Prostate gland (tissue), 2 donors: ENCODE data around the gene PPIH. TPM values are rescaled to one million over a fixed set of nuclear protein-coding genes. Genes with fewer than 3 reads are reported as not detected.

Experiments used
- DNase-seq: peaks from one replicate; pipeline ENCODE4 v3.0.0-alpha.2; 2019; ENCODE audit warnings: low spot score
- H3K27ac ChIP-seq, 2 donors: fragments of 200-600 bp; sonication (generic); 2 replicates each; pipeline ENCODE4 v1.5.1; 2017 to 2019
- H3K27me3 ChIP-seq: fragments of 200-600 bp; sonication (generic); replicated peaks from 2 replicates; pipeline ENCODE4 v1.5.1; 2019; ENCODE audit not compliant: insufficient read depth
- H3K36me3 ChIP-seq, 2 donors: fragments of 200-600 bp; sonication (generic); 1 replicate in 1 of 2; 2 replicates in 1 of 2; pipeline versions ENCODE4 v1.5.1 to v1.8.1; 2017 to 2019
- H3K4me1 ChIP-seq: fragments of 200-600 bp; sonication (generic); replicated peaks from 2 replicates; pipeline ENCODE4 v1.5.1; 2019
- H3K4me3 ChIP-seq, 2 donors: fragments of 200-600 bp; sonication (generic); 2 replicates each; pipeline ENCODE4 v1.5.1; 2017 to 2019
- H3K9me3 ChIP-seq: fragments of 200-600 bp; sonication (generic); 2 replicates; pipeline ENCODE4 v1.5.1; 2017
- POLR2A ChIP-seq: fragments of 450-650 bp; IDR thresholded peaks from one replicate; pipeline ENCODE4 v1.6.1; 2016; ENCODE audit warnings: antibody characterized with exemption, mild to moderate bottlenecking
- POLR2AphosphoS5 ChIP-seq: sonication (generic); formaldehyde crosslinking; IDR thresholded peaks from one replicate; pipeline ENCODE4 v1.6.1; 2017; ENCODE audit warnings: antibody characterized with exemption
- WGBS: methylation state at CpG from one replicate; pipeline ENCODE4 v1.1.5; 2018; 5-methylcytosine and 5-hydroxymethylcytosine counted together
- intact Hi-C: fragments of 100-400 bp; cut with DNase I; formaldehyde crosslinking; loops from one replicate; pipeline ENCODE4 v1.14.2; 2022
- total RNA-seq, 2 donors: library from RNA; depleted of rRNA; stranded (reverse); fragments of >200 nt; gene quantifications; one replicate each; pipeline ENCODE4 v1.1.0, GENCODE V29; 2016
- TF ChIP-seq, protein P1 (sequence below), 4 experiments: fragments of 200-600 bp in 2 of 4; fragments of 450-650 bp in 2 of 4; sonication (generic) in 2 of 4; IDR thresholded peaks; 1 replicate in 3 of 4; 2 replicates in 1 of 4; pipeline ENCODE4 v1.5.1; 2016 to 2019; ENCODE audit warnings: antibody characterized with exemption in 4 of 4, mild to moderate bottlenecking in 2 of 4, moderate library complexity in 2 of 4

PPIH gene
- total RNA-seq, 2 donors from 2014 or later = 31.9 to 39.4 TPM

DNA sequence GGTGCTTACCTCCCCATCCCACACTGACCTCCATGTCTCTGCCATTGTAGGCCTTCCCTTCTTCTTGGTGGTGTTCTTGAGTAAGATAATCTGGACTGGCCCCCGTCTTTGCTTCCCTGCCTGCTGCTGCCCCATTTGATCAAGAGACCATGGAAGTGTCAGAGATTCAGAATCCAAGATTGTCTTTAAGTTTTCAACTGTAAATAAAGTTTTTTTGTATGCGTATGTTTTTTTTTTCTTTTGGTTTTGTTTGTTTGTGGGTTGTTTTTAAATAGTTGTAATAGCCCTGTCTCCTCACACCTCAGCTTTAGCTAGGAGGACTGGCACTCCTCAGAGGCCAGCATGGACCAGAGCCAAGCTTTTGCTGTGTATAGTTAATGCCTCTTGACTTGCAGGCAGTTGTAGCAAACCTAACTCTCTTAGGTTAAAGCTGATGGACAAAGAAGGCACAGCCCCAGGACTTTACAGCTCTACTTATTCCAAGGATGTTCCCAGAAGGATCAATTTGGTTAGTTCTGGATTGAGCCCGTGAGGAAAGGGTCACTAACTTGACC, 18.4 kb downstream of the PPIH start:
- no peak overlapping the region for H3K27ac ChIP-seq
- H3K9me3 ChIP-seq = no peaks in the 10 kb centered on the region
- H3K27me3 ChIP-seq = no peaks in the 10 kb centered on the region
- no peaks in the 10 kb centered on the region for H3K4me1 ChIP-seq
- DNase-seq = no peak
- H3K36me3 ChIP-seq = no peaks in the 10 kb centered on the region
- 91% methylated on average over 3 of the region's 3 CpGs for WGBS
- intact Hi-C loops = no loop called here
- no peak overlapping the region for H3K4me3 ChIP-seq
- TF ChIP-seq, protein P1, sequence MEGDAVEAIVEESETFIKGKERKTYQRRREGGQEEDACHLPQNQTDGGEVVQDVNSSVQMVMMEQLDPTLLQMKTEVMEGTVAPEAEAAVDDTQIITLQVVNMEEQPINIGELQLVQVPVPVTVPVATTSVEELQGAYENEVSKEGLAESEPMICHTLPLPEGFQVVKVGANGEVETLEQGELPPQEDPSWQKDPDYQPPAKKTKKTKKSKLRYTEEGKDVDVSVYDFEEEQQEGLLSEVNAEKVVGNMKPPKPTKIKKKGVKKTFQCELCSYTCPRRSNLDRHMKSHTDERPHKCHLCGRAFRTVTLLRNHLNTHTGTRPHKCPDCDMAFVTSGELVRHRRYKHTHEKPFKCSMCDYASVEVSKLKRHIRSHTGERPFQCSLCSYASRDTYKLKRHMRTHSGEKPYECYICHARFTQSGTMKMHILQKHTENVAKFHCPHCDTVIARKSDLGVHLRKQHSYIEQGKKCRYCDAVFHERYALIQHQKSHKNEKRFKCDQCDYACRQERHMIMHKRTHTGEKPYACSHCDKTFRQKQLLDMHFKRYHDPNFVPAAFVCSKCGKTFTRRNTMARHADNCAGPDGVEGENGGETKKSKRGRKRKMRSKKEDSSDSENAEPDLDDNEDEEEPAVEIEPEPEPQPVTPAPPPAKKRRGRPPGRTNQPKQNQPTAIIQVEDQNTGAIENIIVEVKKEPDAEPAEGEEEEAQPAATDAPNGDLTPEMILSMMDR (IDR thresholded peaks at IDR 0.05) = no peak
- TF ChIP-seq POLR2A (no peak), POLR2AphosphoS5 (no peak)

DNA sequence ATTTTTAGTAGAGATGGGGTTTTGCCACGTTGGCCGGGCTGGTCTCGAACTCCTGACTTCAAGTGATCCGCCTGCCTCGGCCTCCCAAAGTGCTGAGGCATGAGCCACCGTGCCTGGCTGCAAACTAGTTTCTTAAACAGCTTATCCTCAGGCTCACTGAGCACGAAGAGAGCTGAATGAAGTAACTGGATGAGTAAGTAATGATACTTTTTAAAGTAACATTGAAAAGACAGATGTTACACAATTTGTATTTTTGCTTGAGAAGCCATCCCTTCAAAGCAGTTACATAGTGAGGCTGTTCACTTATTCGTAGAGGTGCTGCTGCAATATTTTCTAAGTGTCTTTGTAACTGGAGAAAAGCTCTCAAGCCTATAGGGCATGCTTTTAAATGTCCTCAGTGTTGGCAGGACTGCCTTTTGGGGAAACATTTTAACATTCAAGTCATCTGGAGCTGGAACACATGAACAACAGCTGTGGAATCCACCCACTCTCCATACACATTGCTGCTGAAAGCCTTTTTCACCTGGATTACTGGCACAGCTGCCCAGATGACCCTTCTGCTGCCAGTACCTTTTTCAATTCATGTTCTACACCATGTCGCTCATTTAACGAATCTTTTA, 21.3 kb downstream of the PPIH start:
- intact Hi-C loops = no loop called here
- no peak for DNase-seq
- no peak overlapping the region for H3K27ac ChIP-seq

DNA sequence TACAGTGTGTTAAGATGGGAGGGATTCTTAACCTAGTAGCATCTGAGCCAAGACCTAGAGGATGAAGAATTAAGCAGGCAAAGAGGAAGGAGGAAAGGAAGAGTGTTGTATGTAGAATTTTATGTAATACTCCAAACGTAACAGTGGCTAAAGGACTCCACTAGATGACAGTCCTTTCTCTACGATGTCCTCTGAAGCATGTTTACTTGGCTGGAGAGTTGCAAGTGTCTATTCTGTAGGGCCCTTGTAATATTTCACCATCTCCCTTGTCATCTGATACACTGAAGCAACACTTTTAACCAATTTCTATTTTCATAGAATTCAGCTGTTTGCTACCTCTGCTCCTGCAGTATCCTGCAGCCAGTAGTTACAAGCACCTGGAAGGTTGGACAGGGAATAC, 21.8 kb downstream of the PPIH start:
- no peaks in the 10 kb centered on the region for H3K9me3 ChIP-seq
- peaks cover 2% of the 10 kb centered on the region for H3K4me1 ChIP-seq
- TF ChIP-seq, protein P1 (IDR thresholded peaks at IDR 0.05) = no peak
- TF ChIP-seq POLR2A = no peak
- TF ChIP-seq POLR2AphosphoS5 = no peak
- no peak overlapping the region for H3K27ac ChIP-seq
- WGBS = 76% methylated on average over 2 of the region's 2 CpGs
- H3K27me3 ChIP-seq = no peaks in the 10 kb centered on the region
- no peak overlapping the region for H3K4me3 ChIP-seq
- no peak for DNase-seq
- intact Hi-C loops = loop anchor here (10.0 kb wide), 1 partner anchor 165 kb away; the partner anchor contains the start of gene ZNF691
- no peaks in the 10 kb centered on the region for H3K36me3 ChIP-seq

More for the DNA sequence above, 21.3 kb downstream of the PPIH start:
- no peaks in the 10 kb centered on the region for H3K9me3 ChIP-seq
- H3K4me3 ChIP-seq = no peak overlapping the region
- H3K36me3 ChIP-seq = no peaks in the 10 kb centered on the region
- H3K27me3 ChIP-seq = no peaks in the 10 kb centered on the region
- 90% methylated on average over 10 of the region's 10 CpGs for WGBS
- peaks cover 2% of the 10 kb centered on the region for H3K4me1 ChIP-seq
- TF ChIP-seq POLR2A (no peak), POLR2AphosphoS5 (no peak)
- TF ChIP-seq, protein P1 (IDR thresholded peaks at IDR 0.05) = no peak

DNA sequence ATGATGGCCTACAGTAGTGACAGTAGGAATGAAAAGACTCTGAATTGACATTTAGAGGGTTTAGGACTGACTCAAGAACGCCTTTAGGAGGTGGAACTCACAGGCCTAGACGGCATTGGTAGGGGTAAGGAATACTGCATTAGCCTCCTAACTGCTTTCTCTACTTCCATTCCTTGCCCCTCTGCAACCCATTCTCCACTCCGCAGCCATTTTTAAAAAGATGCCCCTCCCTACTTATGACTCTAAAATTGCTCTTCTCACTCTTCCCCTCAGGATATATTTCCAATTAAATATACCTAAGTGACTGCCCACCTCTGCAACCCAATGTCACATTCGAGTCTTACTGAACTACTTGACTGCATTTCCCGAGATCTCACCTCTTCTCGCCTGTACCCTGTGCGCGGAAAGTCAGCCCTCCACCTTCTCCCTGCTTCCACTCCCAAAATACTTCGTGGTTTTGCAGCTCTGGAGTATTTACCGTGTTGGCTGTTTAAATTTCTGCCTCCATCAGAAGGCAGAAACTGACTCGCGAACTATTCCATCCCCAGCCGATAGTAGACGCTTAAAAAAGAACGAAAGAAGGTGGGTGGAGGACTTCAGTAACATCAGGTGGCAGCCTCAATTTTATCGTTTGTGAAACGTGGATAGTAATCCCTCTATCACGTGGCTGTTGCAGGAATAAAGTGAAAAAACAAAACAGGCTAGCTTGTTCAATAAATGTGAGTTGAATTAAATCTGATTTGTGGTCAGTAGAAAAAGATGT, 22.9 kb downstream of the PPIH start:
- H3K36me3 ChIP-seq = no peaks in the 10 kb centered on the region
- WGBS = 4% methylated on average over 18 of the region's 18 CpGs
- no peaks in the 10 kb centered on the region for H3K9me3 ChIP-seq
- no peaks in the 10 kb centered on the region for H3K27me3 ChIP-seq
- H3K27ac ChIP-seq = peak overlapping the region; percentile 75 to 94
- TF ChIP-seq, protein P1 (IDR thresholded peaks at IDR 0.05) = peak in 1 of 4 experiments; percentile 10
- TF ChIP-seq POLR2AphosphoS5 = no peak
- no peak for TF ChIP-seq POLR2A
- no peak for DNase-seq
- peaks cover 8% of the 10 kb centered on the region for H3K4me1 ChIP-seq
- intact Hi-C loops = loop anchor here (10.0 kb wide), 1 partner anchor 164 kb away; the partner anchor contains the start of gene ZNF691
- H3K4me3 ChIP-seq = peak overlapping the region; percentile 84 to 89
